ELF-1 (cell line): ENCODE measurements around the gene AP3B1.
"Not testable (repeated sequence)": the region's sequence is repeated elsewhere in the genome, so short reads cannot be mapped to it uniquely, and the experiment has no call there.

Experiments used
- DNase-seq: peaks from one replicate; pipeline ENCODE4 v3.0.0-alpha.2; 2016; ENCODE audit warnings: low read depth, low spot score

The AP3B1 gene

DNA sequence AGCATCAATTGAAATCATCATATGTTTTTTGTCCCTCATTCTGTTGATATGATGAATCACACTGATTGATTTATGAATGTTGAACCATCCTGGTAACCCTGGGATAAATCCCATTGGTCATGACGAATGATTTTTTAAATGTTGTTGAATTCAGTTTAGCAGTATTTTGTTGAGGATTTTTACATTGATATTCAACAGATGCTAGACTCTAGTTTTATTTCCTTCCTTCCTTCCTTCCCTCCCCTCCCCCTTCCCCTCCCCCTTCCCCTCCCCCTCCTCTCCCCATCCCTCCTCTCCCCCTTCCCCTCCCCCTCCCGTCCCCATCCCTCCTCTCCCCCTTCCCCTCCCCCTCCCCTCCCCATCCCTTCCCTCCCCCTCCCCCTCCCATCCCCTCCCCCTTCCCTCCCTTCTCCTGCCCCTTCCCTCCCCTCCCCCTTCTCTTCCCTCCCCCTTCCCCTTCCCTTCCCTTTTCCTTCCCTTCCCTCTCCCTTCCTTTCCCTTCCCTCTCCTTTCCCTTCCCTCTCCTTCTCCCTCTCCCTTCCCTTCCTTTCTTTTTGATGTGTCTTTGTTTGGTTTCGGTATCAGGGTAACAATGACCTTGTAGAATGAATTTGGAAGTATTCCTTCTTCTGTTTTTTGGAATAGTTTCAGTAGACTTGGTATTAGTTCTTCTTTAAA is 142.8 kb downstream of the AP3B1 start:
- no peak for DNase-seq

DNA sequence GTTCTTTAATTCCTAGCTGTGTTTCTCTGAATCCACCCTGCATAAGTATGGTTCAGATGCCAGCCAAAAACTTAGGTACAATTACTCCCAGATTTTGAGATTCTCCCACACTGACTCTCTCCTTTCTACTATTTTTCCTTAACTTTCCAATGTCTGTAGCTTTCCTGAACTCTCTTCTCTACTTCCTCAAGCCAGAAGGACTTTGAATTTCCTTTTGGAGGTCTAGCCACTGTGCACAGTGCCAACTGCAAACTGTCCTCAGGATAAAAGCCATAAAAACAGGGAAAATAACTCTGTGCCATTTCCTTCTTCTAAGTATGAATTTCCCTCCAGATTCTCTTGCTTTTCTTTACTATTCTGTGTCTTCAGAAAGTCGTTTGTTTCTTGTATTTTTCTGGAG is 157.2 kb downstream of the AP3B1 start:
- DNase-seq: no peak

DNA sequence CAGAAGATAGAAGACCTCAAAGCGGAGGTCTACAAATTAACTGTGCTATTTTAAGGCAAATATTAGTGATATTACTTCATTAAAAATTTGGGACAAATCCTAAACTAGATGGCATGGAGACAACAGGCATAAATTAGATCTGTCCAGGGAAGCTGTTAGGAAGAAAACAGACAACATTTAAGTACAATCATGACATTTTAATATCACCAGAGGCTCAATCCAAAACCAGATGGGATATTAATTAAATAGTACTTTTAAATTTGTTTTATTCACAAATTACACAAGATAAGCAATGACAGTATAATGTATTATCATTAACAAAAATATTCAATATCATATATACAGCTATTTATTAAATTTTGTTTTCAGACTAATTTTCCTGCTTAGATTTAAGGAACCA is 161.1 kb downstream of the AP3B1 start:
- DNase-seq: no peak

DNA sequence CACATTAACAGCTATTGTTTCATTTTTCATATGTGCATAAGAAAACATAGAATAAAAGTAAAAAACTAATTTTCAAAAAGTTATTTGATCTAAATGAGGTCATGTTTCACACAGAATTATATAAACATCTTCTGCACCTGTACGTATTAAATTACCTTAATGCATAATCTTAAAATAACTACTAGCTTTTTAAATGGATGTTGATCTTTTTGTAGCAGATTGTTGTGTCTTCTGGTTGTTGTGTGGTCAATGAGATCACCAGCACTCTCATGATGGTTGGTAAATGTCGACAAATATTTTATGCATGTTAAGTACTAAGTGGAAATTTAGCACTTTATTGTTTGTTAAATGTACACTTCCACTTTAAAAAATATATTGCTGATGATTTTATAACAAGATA is 162.0 kb downstream of the AP3B1 start:
- no peak for DNase-seq

DNA sequence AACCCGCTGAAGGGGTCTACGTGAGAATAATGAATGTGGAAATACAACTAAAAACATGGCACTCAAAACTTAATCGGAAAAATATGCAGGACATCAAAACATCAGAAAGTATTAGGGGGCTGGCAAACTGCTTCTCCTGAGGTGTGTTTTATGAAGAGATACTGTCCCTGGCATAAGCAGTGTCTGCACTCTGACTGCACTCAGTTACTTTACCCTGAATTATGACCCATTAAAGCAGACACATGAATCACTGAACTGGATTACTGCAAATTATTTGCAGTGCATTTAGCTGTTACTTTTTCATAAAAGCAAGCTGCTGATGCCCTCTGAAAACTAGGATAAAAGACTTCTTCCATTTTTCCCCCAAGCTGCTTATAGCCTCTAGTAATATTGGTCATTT is 164.9 kb downstream of the AP3B1 start:
- no peak for DNase-seq

DNA sequence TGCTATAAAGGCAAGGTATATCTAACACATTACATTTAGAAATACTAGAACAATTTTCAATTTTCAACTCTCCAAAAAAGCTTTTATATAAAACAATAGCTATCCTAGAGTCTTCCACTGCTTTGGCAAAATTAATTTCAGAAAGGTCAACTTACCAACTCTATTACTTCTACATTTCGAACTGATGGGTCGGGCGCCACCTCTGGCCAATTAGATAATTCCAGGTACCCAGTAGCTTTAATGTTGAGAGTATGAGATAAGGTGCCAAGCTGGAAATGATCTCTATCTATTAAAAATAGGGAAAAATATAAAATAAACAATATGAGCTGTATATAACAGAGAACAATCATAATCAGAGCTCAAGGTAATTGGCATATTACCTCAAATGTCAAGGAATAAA is 166.6 kb downstream of the AP3B1 start:
- no peak for DNase-seq

DNA sequence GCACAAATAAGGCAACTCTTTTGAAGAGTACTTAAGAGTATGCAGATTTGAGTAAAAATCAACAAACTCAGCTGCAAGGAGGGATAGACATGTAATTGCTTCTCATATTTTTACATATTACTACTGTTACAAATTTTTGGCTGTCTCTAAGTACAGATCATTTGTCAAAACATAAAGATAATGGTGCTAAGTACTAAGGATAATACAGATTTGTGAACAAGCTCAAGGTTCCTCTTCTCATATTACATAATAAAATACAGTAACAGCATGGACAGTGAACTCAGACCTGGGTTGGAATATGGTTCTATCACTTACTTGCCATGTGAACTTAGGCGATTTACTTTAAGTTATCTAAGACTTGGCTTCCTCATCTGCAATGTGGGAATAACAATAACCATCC is 168.0 kb downstream of the AP3B1 start:
- DNase-seq: no peak

DNA sequence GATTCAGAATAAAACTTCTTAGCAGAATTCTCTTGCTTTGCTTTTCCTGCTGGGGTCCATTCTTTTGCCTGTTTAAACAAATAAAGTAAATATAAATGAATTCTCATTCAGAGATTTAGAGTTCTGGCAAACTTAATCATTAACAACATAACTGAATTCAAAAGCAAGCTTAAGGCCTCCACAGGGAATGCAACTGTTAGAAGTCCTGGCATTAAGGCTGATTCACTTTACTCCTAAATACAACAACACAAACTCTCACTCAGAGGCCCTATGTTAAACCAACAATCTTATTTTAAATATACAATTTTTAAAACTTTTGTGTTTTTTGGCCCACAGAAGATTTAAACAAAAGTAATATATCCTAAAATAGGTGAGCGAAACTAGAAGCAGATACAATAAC is 178.3 kb downstream of the AP3B1 start:
- no peak for DNase-seq

DNA sequence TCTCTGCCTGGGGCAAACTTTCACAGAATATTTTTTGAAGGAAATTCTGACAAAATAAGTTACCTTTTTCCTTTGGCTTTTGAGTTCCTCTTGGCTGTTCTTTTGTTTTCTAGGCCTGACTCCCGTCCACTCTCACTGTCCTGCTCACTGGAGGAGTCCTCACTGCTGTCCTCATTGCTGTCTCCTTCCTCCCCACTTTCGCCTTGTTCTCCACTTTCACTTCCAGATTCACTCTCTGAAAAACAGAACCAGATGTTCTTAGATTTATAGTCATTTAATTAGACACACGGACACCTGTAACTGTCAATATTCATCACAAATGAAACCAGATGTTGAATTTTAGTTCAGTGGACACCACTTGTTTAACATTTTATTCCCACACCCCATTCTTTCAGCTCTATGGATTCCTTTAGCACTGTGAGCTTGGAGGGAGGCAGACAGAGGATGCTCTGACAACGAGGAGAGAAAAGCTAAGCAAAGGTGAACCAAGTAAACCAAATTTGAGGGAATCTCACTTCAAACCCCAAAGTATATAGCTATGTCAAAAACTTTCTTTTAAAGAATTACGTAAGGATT is 180.7 kb downstream of the AP3B1 start:
- DNase-seq: no peak

DNA sequence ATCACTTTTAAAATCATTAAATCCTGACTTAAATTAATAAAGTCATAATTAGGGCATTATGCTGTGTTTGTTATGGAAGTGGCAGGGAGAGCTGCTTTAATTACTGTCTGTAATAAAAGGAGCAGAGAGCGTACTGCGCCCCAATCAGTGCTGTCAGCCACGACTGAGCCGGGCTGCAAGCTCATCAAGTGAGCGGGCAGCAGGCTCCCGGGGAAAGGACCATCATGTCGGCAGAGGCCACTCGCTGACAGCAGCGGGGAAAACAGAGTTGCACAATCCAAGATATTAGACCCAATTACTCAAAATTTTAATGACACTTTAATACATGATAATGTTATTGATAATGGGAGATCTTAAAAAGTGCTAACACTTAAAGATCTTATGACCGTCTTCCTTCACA is 181.6 kb downstream of the AP3B1 start:
- no peak for DNase-seq

DNA sequence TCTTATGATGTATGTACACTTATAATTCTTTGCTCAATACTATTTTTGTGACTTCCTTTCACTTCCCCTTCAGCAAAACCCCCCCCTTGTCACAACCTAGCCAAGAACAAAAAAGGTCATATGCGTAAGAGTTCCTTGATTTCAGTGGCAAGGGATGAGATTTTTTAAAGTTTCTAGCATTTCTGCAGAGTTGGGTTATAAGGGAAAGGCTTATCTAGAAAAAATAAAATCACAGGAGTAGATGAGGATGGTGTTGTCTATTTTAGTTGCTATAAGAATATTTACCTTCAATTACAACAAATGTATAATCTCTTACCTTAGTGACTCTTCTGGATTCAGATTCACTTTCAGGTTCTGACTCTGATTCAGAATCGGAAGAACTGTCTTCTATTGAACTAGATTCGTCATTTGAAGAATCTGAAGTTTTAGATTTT is 184.6 kb downstream of the AP3B1 start:
- no peak for DNase-seq

DNA sequence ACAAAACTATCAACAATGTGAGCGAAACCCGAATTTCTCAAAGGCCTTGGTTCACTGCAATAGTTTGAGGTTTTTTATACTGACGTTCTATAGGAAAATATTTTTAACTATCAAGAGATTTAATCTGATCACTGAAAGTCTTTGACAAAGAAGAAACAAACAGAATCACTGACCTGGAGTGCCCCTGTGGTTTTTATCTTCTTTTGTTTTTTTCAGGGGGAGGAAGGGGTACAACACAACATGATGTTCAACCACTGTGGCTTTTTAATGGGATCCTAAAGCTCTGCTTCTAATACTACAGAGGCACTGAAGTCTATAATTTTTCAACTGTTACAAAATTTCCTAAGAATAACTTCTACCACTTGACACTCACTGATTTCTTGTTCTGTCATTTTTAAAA is 185.9 kb downstream of the AP3B1 start:
- DNase-seq: no peak

DNA sequence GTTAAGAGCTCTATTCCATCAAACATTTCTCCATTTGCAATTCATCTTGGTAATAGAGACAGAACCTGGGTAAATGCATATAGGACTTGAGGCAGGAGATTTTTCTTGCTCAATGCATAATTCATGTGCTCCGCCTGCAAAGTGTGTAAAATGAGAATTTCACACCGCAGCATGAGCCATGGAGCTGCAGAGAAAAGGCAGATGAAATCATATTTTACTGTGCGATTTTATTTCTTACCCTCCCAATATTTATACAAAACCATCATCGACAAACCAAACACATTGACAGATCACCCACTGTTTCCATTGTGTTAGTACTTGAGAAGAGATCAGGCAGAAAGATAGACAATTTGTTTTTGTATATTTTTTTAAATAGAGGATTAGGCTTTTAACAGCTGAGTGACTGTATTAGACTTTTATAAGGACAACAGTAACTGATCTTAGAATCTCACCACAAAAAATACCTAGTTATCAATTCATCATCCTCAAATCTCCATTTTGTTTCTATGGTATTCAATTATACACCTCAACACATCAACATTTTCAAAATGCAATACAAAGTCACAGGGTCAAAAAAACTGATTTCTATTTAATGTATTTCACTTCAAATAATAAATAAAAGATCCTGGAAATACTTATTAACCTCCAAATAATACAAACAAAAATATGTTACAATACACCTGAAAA is 191.1 kb downstream of the AP3B1 start:
- DNase-seq: no peak

DNA sequence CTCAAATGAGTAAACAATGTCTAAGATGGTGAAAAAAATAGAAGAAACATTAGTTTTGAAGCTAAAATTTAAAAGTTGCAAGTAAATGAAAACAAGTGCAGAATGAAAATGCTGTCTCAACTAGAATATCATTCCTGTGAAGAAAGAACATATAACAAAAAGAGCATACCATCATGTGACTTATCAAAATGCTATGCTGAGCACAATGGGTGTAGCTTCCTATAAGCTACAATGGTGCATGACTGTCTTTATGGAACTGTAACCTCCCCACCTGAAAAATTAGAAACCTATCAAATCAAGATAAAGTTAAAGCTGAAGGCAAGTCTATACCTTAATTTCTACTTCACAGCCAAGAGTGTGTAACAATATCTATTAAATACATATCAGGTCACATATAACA is 192.0 kb downstream of the AP3B1 start:
- no peak for DNase-seq

DNA sequence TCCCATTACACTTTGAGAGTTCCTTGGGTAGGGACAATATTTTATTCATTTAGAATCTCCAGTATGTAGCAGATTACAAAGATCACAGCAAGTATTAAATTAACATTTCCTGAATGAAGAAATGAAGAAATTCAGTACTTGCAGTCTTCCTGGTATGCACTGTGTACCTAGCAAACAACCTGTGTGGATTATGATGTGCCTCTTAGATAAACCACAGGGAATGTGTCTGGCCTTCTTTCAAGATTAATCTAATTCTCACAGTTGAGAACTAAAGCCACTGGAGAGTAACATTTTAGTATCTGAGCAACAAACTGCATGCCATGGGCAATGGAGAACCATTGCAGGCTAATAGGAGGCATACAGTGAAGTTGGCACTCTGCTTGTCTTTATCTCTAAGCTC is 199.4 kb downstream of the AP3B1 start:
- DNase-seq: no peak

DNA sequence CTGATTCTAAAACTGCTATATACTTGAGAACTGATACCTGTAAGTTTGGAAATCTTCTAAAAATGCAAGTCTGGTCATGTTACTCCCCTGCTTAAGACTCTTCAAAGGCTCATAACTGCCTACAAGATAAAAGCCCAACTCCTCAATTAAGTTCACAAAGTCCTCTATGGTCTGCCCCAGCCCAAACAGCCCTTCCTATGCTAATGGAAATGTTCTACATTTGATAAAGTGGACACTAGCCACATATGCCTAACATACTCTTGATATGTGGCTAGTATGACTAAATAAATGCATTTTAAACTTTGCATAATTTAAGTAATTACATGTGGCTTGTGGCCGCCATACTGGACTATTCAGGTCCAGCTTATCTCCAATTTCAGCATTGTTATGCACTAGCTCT is 204.5 kb downstream of the AP3B1 start:
- no peak for DNase-seq

DNA sequence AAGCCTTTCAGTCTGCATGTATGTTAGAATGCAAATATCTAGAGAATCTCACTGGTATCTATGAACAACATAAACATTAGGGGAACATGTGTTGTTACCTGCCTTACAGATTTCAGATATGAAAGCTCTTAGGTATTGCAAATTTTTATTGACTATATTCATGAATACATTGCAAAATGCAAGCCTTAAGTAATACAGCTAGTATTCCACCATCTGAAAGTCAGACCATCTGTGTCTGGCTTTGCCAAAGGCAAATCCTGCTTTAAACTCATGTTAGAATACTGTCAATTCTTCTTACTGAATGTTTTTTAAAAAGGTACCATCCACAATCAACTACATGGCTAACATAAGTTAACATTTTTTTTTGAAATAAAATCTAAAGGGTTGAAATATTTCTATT is 215.6 kb downstream of the AP3B1 start:
- DNase-seq: no peak

DNA sequence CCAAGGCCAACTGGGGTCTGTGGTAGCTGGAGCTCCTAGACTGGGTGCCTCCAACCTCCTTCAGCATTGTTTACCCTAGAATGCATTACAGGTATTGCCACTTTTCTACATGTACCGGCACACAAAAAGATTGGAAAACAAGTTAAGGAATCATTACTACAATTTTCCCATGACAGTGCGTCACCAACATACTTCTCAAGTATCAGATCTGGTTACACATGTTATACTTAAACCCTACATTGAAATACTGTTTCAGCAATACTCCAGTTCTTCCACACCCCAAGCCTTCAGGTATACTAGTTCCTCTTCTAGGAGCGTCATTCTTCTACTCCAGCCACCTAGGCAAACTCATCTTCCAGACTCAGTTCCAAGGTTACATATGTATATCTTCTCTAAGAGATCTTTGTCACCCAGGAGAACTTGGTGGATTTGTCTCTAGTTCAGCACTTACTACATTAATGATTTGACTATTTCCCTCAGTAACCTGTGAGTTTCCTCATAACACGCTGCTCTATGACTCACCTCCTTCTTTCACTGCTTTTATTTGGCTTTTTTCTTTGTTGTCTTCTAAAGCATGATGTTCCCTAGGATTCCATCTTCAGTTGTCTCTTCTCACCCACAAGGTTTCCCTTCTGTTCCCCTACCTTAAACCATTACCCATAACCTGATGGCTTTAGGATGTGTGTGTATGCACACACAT is 217.0 kb downstream of the AP3B1 start:
- no peak for DNase-seq

DNA sequence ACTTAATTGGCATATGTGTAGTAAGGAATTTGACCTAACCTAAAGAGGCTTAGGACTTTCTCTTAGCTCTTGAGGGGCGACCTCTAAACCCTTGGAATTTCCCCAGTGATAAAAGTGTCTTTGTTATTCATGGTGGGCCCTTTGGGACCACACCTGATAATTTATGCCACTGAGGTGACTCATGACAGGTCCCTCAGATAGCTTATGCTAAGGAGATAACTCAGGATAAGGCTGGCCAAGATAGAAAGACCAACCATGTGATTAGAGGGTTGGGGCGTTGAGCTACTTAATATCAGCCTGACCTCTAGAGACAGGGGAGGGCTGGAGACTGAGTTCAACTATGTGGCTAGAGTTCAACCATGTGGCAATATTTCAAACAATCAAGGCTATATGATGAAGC is 218.1 kb downstream of the AP3B1 start:
- peak; percentile 53 for DNase-seq

DNA sequence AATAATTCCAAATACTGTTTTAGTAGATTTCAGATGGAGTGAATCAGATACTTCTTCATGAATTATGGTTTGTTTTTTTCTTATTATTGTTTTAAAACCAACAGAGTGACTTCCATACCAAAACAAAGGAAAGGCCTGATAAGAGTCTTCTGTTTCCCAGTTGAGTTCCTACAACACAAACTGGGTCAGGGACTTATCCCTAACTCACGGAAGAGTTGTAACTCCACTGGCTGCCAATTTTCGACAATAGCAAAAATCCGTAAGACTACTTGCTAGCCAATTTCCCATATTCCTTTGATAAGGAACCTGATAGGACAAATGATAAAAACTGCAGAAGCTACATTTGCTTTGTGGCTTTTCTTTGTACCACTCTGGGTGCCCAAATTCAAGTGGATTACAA is 219.2 kb downstream of the AP3B1 start:
- DNase-seq: no peak

DNA sequence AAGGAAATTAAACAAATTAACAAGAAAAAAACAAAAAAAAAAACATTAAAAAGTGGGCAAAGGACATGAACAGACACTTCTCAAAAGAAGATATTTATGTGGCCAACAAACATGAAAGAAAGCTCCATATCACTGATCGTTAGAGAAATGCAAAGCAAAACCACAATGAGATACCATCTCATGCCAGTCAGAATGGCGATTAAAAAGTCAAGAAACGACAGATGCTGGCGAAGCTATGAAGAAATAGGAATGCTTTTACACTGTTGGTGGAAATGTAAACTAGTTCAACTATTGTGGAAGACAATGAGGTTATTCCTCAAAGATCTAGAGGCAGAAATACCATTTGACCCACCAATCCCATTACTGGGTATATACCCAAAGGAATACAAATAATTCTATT is 223.8 kb downstream of the AP3B1 start:
- not testable (repeated sequence) for DNase-seq

DNA sequence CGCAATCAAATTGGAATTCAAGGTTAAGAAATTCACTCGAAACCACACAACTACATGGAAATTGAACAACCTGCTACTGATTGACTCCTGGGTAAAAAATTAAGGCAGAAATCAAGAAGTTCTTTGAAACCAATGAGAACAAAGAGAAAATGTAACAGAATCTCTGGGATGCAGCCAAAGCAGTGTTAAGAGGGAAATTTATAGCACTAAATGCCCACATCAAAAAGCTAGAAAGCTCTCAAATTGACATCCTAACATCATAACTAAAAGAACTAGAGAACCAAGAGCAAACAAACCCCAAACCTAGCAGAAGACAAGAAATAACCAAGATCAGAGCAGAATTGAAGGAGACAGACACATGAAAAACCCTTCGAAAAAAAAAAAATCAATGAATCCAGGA is 226.9 kb downstream of the AP3B1 start:
- not testable (repeated sequence) for DNase-seq

DNA sequence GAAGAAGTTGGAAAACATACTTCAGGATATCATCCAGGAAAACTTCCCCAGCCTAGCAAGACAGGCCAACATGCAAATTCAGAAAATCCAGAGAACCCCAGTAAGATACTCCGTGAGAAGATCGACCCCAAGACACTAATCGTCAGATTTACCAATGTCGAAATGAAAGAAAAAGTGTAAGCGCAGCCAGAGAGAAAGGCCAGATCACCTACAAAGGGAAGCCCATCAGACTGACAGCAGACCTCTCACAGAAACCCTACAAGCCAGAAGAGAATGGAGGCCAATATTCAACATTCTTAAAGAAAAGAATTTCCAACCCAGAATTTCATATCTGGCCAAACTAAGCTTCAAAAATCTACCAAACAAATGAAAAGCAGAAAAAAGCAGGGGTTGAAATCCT is 227.8 kb downstream of the AP3B1 start:
- not testable (repeated sequence) for DNase-seq
